Lung (tissue), 12 donors: Measurements from ENCODE around the gene SLC17A3. TPM values are rescaled to one million over a fixed set of nuclear protein-coding genes. Genes with fewer than 3 reads are reported as not detected.

Experiments used
- ATAC-seq: fragments of 200-7000 bp; cut with Tn5 transposase; one replicate; pipeline ENCODE4 v1.9.1; 2020; ENCODE audit warnings: moderate number of reproducible peaks; ENCODE audit not compliant: insufficient read depth, low FRiP score
- DNase-seq, 3 donors: peaks; one replicate each; pipeline ENCODE4 v3.0.0-alpha.2; 2013 to 2017
- H3K27ac ChIP-seq, 2 donors: one replicate each; pipeline ENCODE4 v1.5.1; 2013; ENCODE audit warnings: mild to moderate bottlenecking in 2 of 2, moderate library complexity in 2 of 2, control low read depth in 1 of 2, inconsistent platforms in 1 of 2, low read depth in 1 of 2, low read length in 1 of 2
- H3K27me3 ChIP-seq, 3 donors: one replicate each; pipeline ENCODE4 v1.5.1; 2013; ENCODE audit warnings: low read length in 2 of 3; ENCODE audit not compliant: control insufficient read depth in 3 of 3, insufficient read depth in 3 of 3
- H3K36me3 ChIP-seq, 4 donors: one replicate each; pipeline ENCODE4 v1.5.1; 2013; ENCODE audit warnings: low read length in 4 of 4, mild to moderate bottlenecking in 1 of 4, moderate library complexity in 1 of 4; ENCODE audit not compliant: control insufficient read depth in 4 of 4, insufficient read depth in 4 of 4
- H3K4me1 ChIP-seq, 5 donors: one replicate each; pipeline ENCODE4 v1.5.1; 2013; ENCODE audit warnings: low read length in 5 of 5, mild to moderate bottlenecking in 2 of 5, moderate library complexity in 1 of 5; ENCODE audit not compliant: control insufficient read depth in 5 of 5, insufficient read depth in 5 of 5
- H3K4me3 ChIP-seq: one replicate; pipeline ENCODE4 v1.5.1; 2013; ENCODE audit warnings: mild to moderate bottlenecking, control low read depth, moderate library complexity
- H3K9ac ChIP-seq, 2 donors: one replicate each; pipeline ENCODE4 v1.5.1; 2013; ENCODE audit warnings: low read length in 2 of 2, control low read depth in 1 of 2; ENCODE audit not compliant: insufficient read depth in 1 of 2
- H3K9me3 ChIP-seq, 4 donors: one replicate each; pipeline ENCODE4 v1.5.1; 2013; ENCODE audit warnings: low read length in 3 of 4, mild to moderate bottlenecking in 1 of 4, moderate library complexity in 1 of 4; ENCODE audit not compliant: control insufficient read depth in 4 of 4, insufficient read depth in 3 of 4
- CTCF ChIP-seq: IDR thresholded peaks from 2 replicates; pipeline ENCODE4 v1.5.1; 2012; ENCODE audit warnings: mild to moderate bottlenecking; ENCODE audit errors: control extremely low read depth, extremely low read depth
- WGBS, 2 donors: extraction: QIAGEN DNeasy Blood & Tissue Kit; methylation state at CpG; one replicate each; pipeline ENCODE4 v1.1.7; 2013; 5-methylcytosine and 5-hydroxymethylcytosine counted together
- polyA plus RNA-seq, 2 donors: library from polyadenylated mRNA; stranded (reverse); fragments of 200-250 nt; gene quantifications; one replicate each; pipeline ENCODE4 v1.2.1, GENCODE V29; 2013
- total RNA-seq, 2 donors: library from RNA; depleted of rRNA in 1 of 2; stranded (reverse); fragments of >200 nt in 1 of 2; gene quantifications; one replicate each; pipeline ENCODE4 v1.2.1, GENCODE V29; 2014 to 2021
- donor health status: control.
- donor health status: control.
- donor health status: Bipolar disorder and iron deficiency.
- donor health status: healthy.
- donor health status: DM: yes; HTN: yes; CAD: no.

Gene SLC17A3
- total and polyA plus RNA-seq, 4 donors = not detected

- 69 to 89% methylated on average over 3 of the region's 3 CpGs for WGBS, 2 donors
- Histone ChIP-seq H3K4me1 (no peaks in the 10 kb centered on the region), H3K36me3 (no peaks in the 10 kb centered on the region), H3K27ac (no peak overlapping the region), H3K27me3 (no peaks in the 10 kb centered on the region), H3K9me3 (no peaks in the 10 kb centered on the region), H3K4me3 (no peak overlapping the region), H3K9ac (no peak overlapping the region)
- no peak for DNase-seq
- no peak for ATAC-seq
- TF ChIP-seq CTCF = no peak
Observed at GRCh38 chr6:25868436-25869183, 5.4 kb downstream of the SLC17A3 start.

DNA sequence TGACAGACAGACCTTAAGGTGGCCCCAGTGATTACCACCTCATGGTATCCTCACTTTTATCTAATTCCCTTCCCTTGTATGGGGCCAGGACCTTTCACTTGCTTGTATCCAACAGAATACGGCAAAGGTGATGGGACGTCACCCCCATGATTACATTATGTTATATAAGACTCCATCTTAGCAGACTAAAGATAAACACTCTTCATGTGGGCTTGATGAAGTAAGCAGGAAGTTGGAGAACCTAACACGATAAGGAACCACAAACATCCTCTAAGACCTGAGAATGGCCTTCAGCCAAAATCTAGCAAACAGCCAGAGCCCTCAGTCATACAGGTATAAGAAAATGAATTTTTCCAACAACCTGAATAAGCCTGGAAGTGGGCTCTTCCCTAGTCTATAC, 8.0 kb downstream of the SLC17A3 start:
- ATAC-seq (no peak), DNase-seq (no peak)
- Histone ChIP-seq H3K9ac (no peak overlapping the region), H3K27ac (no peak overlapping the region), H3K4me3 (no peak overlapping the region), H3K27me3 (no peaks in the 10 kb centered on the region), H3K4me1 (no peaks in the 10 kb centered on the region), H3K9me3 (no peaks in the 10 kb centered on the region), H3K36me3 (no peaks in the 10 kb centered on the region)
- no peak for TF ChIP-seq CTCF
- WGBS, 2 donors = 11 to 20% methylated on average over 3 of the region's 3 CpGs

- Histone ChIP-seq H3K4me1 (no peaks in the 10 kb centered on the region), H3K4me3 (no peak overlapping the region), H3K36me3 (no peaks in the 10 kb centered on the region), H3K27me3 (no peaks in the 10 kb centered on the region), H3K27ac (no peak overlapping the region), H3K9me3 (no peaks in the 10 kb centered on the region), H3K9ac (no peak overlapping the region)
- WGBS, 2 donors = 63 to 90% methylated on average over 2 of the region's 2 CpGs
- DNase-seq (no peak), ATAC-seq (no peak)
- no peak for TF ChIP-seq CTCF
Observed at GRCh38 chr6:25863360-25863759, 10.7 kb downstream of the SLC17A3 start.

GRCh38 chr6:25862199-25862598, 11.8 kb downstream of the SLC17A3 start:
- Histone ChIP-seq H3K9ac (no peak overlapping the region), H3K4me1 (no peaks in the 10 kb centered on the region), H3K27me3 (no peaks in the 10 kb centered on the region), H3K27ac (no peak overlapping the region), H3K4me3 (no peak overlapping the region), H3K36me3 (no peaks in the 10 kb centered on the region), H3K9me3 (no peaks in the 10 kb centered on the region)
- 67 to 85% methylated on average over 4 of the region's 4 CpGs for WGBS, 2 donors
- TF ChIP-seq CTCF = no peak
- no peak for DNase-seq
- ATAC-seq = no peak
